ENCODE results near the gene DYNLT1.

DNA sequence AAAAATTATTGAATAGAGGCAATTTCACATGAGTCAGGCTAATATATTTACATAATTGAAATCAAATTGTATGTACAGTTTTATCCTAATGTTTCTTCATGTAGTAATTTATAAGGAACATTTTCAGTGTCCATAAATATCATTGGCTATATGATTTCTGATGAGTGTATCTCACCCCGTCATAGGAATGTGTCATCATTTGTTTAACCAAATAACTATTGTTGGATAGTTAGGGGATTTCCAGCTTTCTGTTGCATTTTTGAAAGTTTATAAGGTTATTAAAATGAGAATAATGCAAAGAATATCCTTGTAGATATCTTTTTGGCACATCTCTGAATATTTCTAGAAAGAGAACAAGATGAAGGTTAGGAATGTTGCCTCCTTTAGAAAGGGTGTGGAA is 44.3 kb upstream of the DYNLT1 start:
- TF ChIP-seq ETV6 (CRISPR knock-in tag; conservative IDR thresholded peaks at IDR 0.05) (no peak), SALL2 (CRISPR knock-in tag; IDR thresholded peaks at IDR 0.05) (no peak), FOXA1 (IDR thresholded peaks at IDR 0.05) (no peak), FOXA1 (CRISPR knock-in tag; IDR thresholded peaks at IDR 0.05) (no peak), ZBTB1 (CRISPR knock-in tag; IDR thresholded peaks at IDR 0.05; ENCODE audit: borderline replicate concordance) (no peak), ZNF772 (CRISPR knock-in tag; IDR thresholded peaks at IDR 0.05) (no peak), ZBTB8A (CRISPR knock-in tag; IDR thresholded peaks at IDR 0.05; ENCODE audit: borderline replicate concordance, low read depth) (no peak), TMF1 (CRISPR knock-in tag; IDR thresholded peaks at IDR 0.05; ENCODE audit: low read depth) (no peak)
